Mucosa of rectum (tissue), 2 donors: Measurements from ENCODE around the gene LUZP1.

Experiments used
- H3K27ac ChIP-seq, 2 donors: one replicate each; pipeline ENCODE4 v1.7.0; 2013; ENCODE audit warnings: inconsistent platforms in 2 of 2, low read depth in 2 of 2, low read length in 2 of 2
- H3K27me3 ChIP-seq, 2 donors: one replicate each; pipeline ENCODE4 v1.7.0; 2013; ENCODE audit warnings: low read length in 2 of 2; ENCODE audit not compliant: control insufficient read depth in 2 of 2, insufficient read depth in 2 of 2
- H3K36me3 ChIP-seq, 2 donors: one replicate each; pipeline ENCODE4 v1.7.0; 2013; ENCODE audit warnings: low read length in 2 of 2; ENCODE audit not compliant: control insufficient read depth in 2 of 2, insufficient read depth in 2 of 2
- H3K4me1 ChIP-seq, 2 donors: one replicate each; pipeline ENCODE4 v1.7.0; 2013; ENCODE audit warnings: low read length in 2 of 2, mild to moderate bottlenecking in 1 of 2; ENCODE audit not compliant: control insufficient read depth in 2 of 2, insufficient read depth in 2 of 2
- H3K4me3 ChIP-seq, 2 donors: one replicate each; pipeline ENCODE4 v1.7.0; 2013; ENCODE audit warnings: low read length in 2 of 2
- H3K9ac ChIP-seq, 2 donors: one replicate each; pipeline ENCODE4 v1.7.0; 2013; ENCODE audit warnings: low read length in 2 of 2, low read depth in 1 of 2, mild to moderate bottlenecking in 1 of 2
- H3K9me3 ChIP-seq, 2 donors: one replicate each; pipeline ENCODE4 v1.7.0; 2013; ENCODE audit warnings: low read length in 2 of 2; ENCODE audit not compliant: control insufficient read depth in 2 of 2
- donor health status: healthy.
- donor health status: Normal muscosa, but diverticular disease.

LUZP1 gene

GRCh38 chr1:23132033-23132432 is 36.6 kb downstream of the LUZP1 start:
- no peaks in the 10 kb centered on the region for H3K27me3 ChIP-seq
- H3K4me1 ChIP-seq = no peaks in the 10 kb centered on the region
- H3K9me3 ChIP-seq = no peaks in the 10 kb centered on the region
- H3K9ac ChIP-seq = no peak overlapping the region
- no peak overlapping the region for H3K4me3 ChIP-seq
- H3K36me3 ChIP-seq = no peaks in the 10 kb centered on the region
- H3K27ac ChIP-seq = no peak overlapping the region

GRCh38 chr1:23129846-23130245 is 38.8 kb downstream of the LUZP1 start:
- Histone ChIP-seq H3K27ac (no peak overlapping the region), H3K36me3 (no peaks in the 10 kb centered on the region), H3K4me1 (peaks cover 0 to 1% of the 10 kb centered on the region in 2 donors), H3K27me3 (no peaks in the 10 kb centered on the region), H3K4me3 (no peak overlapping the region), H3K9me3 (no peaks in the 10 kb centered on the region), H3K9ac (no peak overlapping the region)

GRCh38 chr1:23126801-23127200 is 41.9 kb downstream of the LUZP1 start:
- Histone ChIP-seq H3K4me1 (peaks cover 8 to 16% of the 10 kb centered on the region in 2 donors), H3K36me3 (no peaks in the 10 kb centered on the region), H3K9me3 (no peaks in the 10 kb centered on the region), H3K4me3 (no peak overlapping the region), H3K9ac (no peak overlapping the region), H3K27ac (no peak overlapping the region), H3K27me3 (no peaks in the 10 kb centered on the region)

- Histone ChIP-seq H3K36me3 (no peaks in the 10 kb centered on the region), H3K4me1 (peaks cover 8 to 16% of the 10 kb centered on the region in 2 donors), H3K9ac (no peak overlapping the region), H3K9me3 (no peaks in the 10 kb centered on the region), H3K27me3 (no peaks in the 10 kb centered on the region), H3K4me3 (no peak overlapping the region), H3K27ac (no peak overlapping the region)
Measured at GRCh38 chr1:23126200-23126599, 42.5 kb downstream of the LUZP1 start.

- H3K27ac ChIP-seq = no peak overlapping the region
- H3K4me1 ChIP-seq = peaks cover 8 to 16% of the 10 kb centered on the region in 2 donors
- H3K9ac ChIP-seq = no peak overlapping the region
Measured at GRCh38 chr1:23125489-23125888, 43.2 kb downstream of the LUZP1 start.

GRCh38 chr1:23124259-23125026 is 44.2 kb downstream of the LUZP1 start:
- no peaks in the 10 kb centered on the region for H3K36me3 ChIP-seq
- peaks cover 13 to 23% of the 10 kb centered on the region in 2 donors for H3K4me1 ChIP-seq
- H3K4me3 ChIP-seq = no peak overlapping the region
- H3K27ac ChIP-seq = no peak overlapping the region
- H3K9me3 ChIP-seq = no peaks in the 10 kb centered on the region
- no peaks in the 10 kb centered on the region for H3K27me3 ChIP-seq
- H3K9ac ChIP-seq = no peak overlapping the region

More at GRCh38 chr1:23125489-23125888, 43.2 kb downstream of the LUZP1 start:
- Histone ChIP-seq H3K27me3 (no peaks in the 10 kb centered on the region), H3K9me3 (no peaks in the 10 kb centered on the region), H3K4me3 (no peak overlapping the region), H3K36me3 (no peaks in the 10 kb centered on the region)

- Histone ChIP-seq H3K9ac (no peak overlapping the region), H3K4me1 (peaks cover 13 to 31% of the 10 kb centered on the region in 2 donors), H3K4me3 (no peak overlapping the region), H3K9me3 (no peaks in the 10 kb centered on the region), H3K27ac (peak overlapping the region; percentile 59 to 67), H3K27me3 (no peaks in the 10 kb centered on the region), H3K36me3 (no peaks in the 10 kb centered on the region)
Measured at GRCh38 chr1:23123528-23123927, 45.1 kb downstream of the LUZP1 start.

GRCh38 chr1:23122796-23123195 is 45.9 kb downstream of the LUZP1 start:
- peak overlapping the region; percentile 8 to 37 for H3K4me3 ChIP-seq
- no peaks in the 10 kb centered on the region for H3K27me3 ChIP-seq
- H3K27ac ChIP-seq = peak overlapping the region; percentile 42 to 67
- no peaks in the 10 kb centered on the region for H3K36me3 ChIP-seq
- H3K9ac ChIP-seq = no peak overlapping the region
- H3K9me3 ChIP-seq = no peaks in the 10 kb centered on the region
- peaks cover 13 to 31% of the 10 kb centered on the region in 2 donors for H3K4me1 ChIP-seq

GRCh38 chr1:23122023-23122748 is 46.5 kb downstream of the LUZP1 start:
- Histone ChIP-seq H3K4me3 (peak overlapping the region; percentile 37 to 39), H3K9me3 (no peaks in the 10 kb centered on the region), H3K27ac (peak overlapping the region; percentile 42 to 67), H3K4me1 (peaks cover 15 to 31% of the 10 kb centered on the region in 2 donors), H3K9ac (peak overlapping the region in 1 of 2 donors; percentile 28), H3K36me3 (no peaks in the 10 kb centered on the region), H3K27me3 (no peaks in the 10 kb centered on the region)

GRCh38 chr1:23120383-23120782 is 48.3 kb downstream of the LUZP1 start:
- Histone ChIP-seq H3K27me3 (no peaks in the 10 kb centered on the region), H3K36me3 (no peaks in the 10 kb centered on the region), H3K9me3 (no peaks in the 10 kb centered on the region), H3K4me1 (peaks cover 15 to 31% of the 10 kb centered on the region in 2 donors), H3K4me3 (no peak overlapping the region), H3K27ac (no peak overlapping the region), H3K9ac (no peak overlapping the region)
